ENCODE results near the gene GPR25.

Gene GPR25

GRCh38 chr1:200918006-200918405 is 45.2 kb downstream of the GPR25 start:
- POLR2A ChIA-PET, result no interaction called here
- H3K36me3 ChIP-seq (ENCODE audit: control insufficient read depth in 2 of 2, insufficient read depth in 1 of 2, low read length in 2 of 2), result peaks cover 0 to 4% of the 10 kb centered on the region in 2 experiments; a peak in 1 of 3 replicates
- no peak overlapping the region for H3K4me3 ChIP-seq (ENCODE audit: low read depth, low read length)
- H3K27ac ChIP-seq (ENCODE audit: extremely low read depth, low read depth, low read length), result no peak overlapping the region
- no peaks in the 10 kb centered on the region for H3K9me3 ChIP-seq (ENCODE audit: control insufficient read depth, insufficient read depth, low read depth, low read length)
- CTCF ChIA-PET, result interaction anchor here (0.6 to 1.4 kb wide), 2 partner anchors 9 to 62 kb away, joined by 3 read pairs; no protein-coding TSS in a partner anchor
- no peak for TF ChIP-seq EGR2 (tag by site-specific recombination; IDR thresholded peaks at IDR 0.05; ENCODE audit: low read depth)
- no peak for TF ChIP-seq KLF16 (tag by site-specific recombination; IDR thresholded peaks at IDR 0.05)
- TF ChIP-seq ZNF266 (tag by site-specific recombination; IDR thresholded peaks at IDR 0.05; ENCODE audit: low read depth), result no peak
- no peak for TF ChIP-seq ZNF639 (tag by site-specific recombination; IDR thresholded peaks at IDR 0.05)
- TF ChIP-seq TRIM28 (IDR thresholded peaks at IDR 0.05; ENCODE audit: borderline replicate concordance, low read length), result no peak
- no peak for TF ChIP-seq WT1 (tag by site-specific recombination; IDR thresholded peaks at IDR 0.05)
- no peak for TF ChIP-seq ZNF121 (tag by site-specific recombination; IDR thresholded peaks at IDR 0.05)
- no peak for TF ChIP-seq ZBTB8A (tag by site-specific recombination; IDR thresholded peaks at IDR 0.05)
- no peak for TF ChIP-seq HOXA7 (CRISPR knock-in tag; IDR thresholded peaks at IDR 0.05; ENCODE audit: borderline replicate concordance)
- TF ChIP-seq ZFHX2 (tag by site-specific recombination; conservative IDR thresholded peaks at IDR 0.05), result no peak
- TF ChIP-seq ZBTB17 (tag by site-specific recombination; IDR thresholded peaks at IDR 0.05), result no peak
- no peak for TF ChIP-seq ZSCAN16 (tag by site-specific recombination; IDR thresholded peaks at IDR 0.05)
- no peak for TF ChIP-seq ZSCAN23 (tag by site-specific recombination; IDR thresholded peaks at IDR 0.05)
- no peak for TF ChIP-seq ZFP37 (tag by site-specific recombination; IDR thresholded peaks at IDR 0.05)
- no peak for TF ChIP-seq ZNF423 (tag by site-specific recombination; IDR thresholded peaks at IDR 0.05)
- no peak for TF ChIP-seq ZNF501 (tag by site-specific recombination; IDR thresholded peaks at IDR 0.05)
- TF ChIP-seq ZNF596 (tag by site-specific recombination; IDR thresholded peaks at IDR 0.05), result no peak
- TF ChIP-seq FEZF1 (tag by site-specific recombination; IDR thresholded peaks at IDR 0.05), result no peak
- no peaks in the 10 kb centered on the region for H3K4me1 ChIP-seq (ENCODE audit: control insufficient read depth, insufficient read depth, low read length)

GRCh38 chr1:200919386-200919785 is 46.6 kb downstream of the GPR25 start:
- H3K4me1 ChIP-seq (ENCODE audit: control insufficient read depth, insufficient read depth, low read length), result no peaks in the 10 kb centered on the region
- no peaks in the 10 kb centered on the region for H3K36me3 ChIP-seq (ENCODE audit: control insufficient read depth in 2 of 2, insufficient read depth in 1 of 2, low read length in 2 of 2)
- CTCF ChIA-PET, result interaction anchor here (0.6 to 1.2 kb wide), 4 partner anchors 14 to 420 kb away, joined by 3 to 4 read pairs (median 3); no protein-coding TSS in a partner anchor
- H3K9me3 ChIP-seq (ENCODE audit: control insufficient read depth, insufficient read depth, low read depth, low read length), result no peaks in the 10 kb centered on the region
- no peak overlapping the region for H3K4me3 ChIP-seq (ENCODE audit: low read depth, low read length)
- POLR2A ChIA-PET, result no interaction called here
- no peak overlapping the region for H3K27ac ChIP-seq (ENCODE audit: extremely low read depth, low read depth, low read length)
- TF ChIP-seq ZBTB7A (tag by site-specific recombination; IDR thresholded peaks at IDR 0.05; ENCODE audit: low read depth), result no peak
- TF ChIP-seq PRDM6 (tag by site-specific recombination; IDR thresholded peaks at IDR 0.05), result no peak
- TF ChIP-seq ZNF26 (tag by site-specific recombination; IDR thresholded peaks at IDR 0.05), result no peak
- TF ChIP-seq ZSCAN4 (tag by site-specific recombination; IDR thresholded peaks at IDR 0.05), result no peak
- no peak for TF ChIP-seq YY2 (tag by site-specific recombination; IDR thresholded peaks at IDR 0.05)
- no peak for TF ChIP-seq CTCF (tag by site-specific recombination; IDR thresholded peaks at IDR 0.05)
- no peak for TF ChIP-seq ZNF776 (tag by site-specific recombination; IDR thresholded peaks at IDR 0.05; ENCODE audit: borderline replicate concordance)
- no peak for TF ChIP-seq ZNF280D (tag by site-specific recombination; IDR thresholded peaks at IDR 0.05)
- no peak for TF ChIP-seq ZNF664 (tag by site-specific recombination; IDR thresholded peaks at IDR 0.05)
